ENCODE data around the gene FRAS1.

GRCh38 chr4:78566834-78567499 is 509.8 kb downstream of the FRAS1 start:
- TF ChIP-seq GATA2 (IDR thresholded peaks at IDR 0.05; ENCODE audit: low read depth, low read length), result no peak
- no peak for TF ChIP-seq GATA3 (IDR thresholded peaks at IDR 0.05; ENCODE audit: low read depth, low read length)
